Measurements from ENCODE around the gene LMO3.

- no peak for TF ChIP-seq CTCF (IDR thresholded peaks at IDR 0.05; ENCODE audit: insufficient read depth, low read depth, low read length)
- TF ChIP-seq EZH2 (IDR thresholded peaks at IDR 0.05; ENCODE audit: insufficient read depth, low read length), result no peak
These were observed 63.4 kb downstream of the LMO3 start for GRCh38 chr12:16542586-16542985.

Data from astrocyte (in vitro differentiated cells and primary cell).